ENCODE data around the gene PCDHGA8. TPM values are rescaled to one million over a fixed set of nuclear protein-coding genes. Genes with fewer than 3 reads are reported as not detected.
"Not testable (repeated sequence)": the region's sequence is repeated elsewhere in the genome, so short reads cannot be mapped to it uniquely, and the experiment has no call there.

Gene PCDHGA8
- polyA plus RNA-seq, 1 donor = 0.73 TPM

GRCh38 chr5:141432308-141432707, 39.9 kb downstream of the PCDHGA8 start:
- not testable (repeated sequence) for DNase-seq (ENCODE audit: low read depth)

DNA sequence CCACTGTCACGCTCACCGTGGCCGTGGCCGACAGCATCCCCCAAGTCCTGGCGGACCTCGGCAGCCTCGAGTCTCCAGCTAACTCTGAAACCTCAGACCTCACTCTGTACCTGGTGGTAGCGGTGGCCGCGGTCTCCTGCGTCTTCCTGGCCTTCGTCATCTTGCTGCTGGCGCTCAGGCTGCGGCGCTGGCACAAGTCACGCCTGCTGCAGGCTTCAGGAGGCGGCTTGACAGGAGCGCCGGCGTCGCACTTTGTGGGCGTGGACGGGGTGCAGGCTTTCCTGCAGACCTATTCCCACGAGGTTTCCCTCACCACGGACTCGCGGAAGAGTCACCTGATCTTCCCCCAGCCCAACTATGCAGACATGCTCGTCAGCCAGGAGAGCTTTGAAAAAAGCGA, 40.3 kb downstream of the PCDHGA8 start:
- DNase-seq (ENCODE audit: low read depth) = not testable (repeated sequence)

- DNase-seq (ENCODE audit: low read depth) = no peak
Observed at GRCh38 chr5:141434006-141434405, 41.6 kb downstream of the PCDHGA8 start.

DNA sequence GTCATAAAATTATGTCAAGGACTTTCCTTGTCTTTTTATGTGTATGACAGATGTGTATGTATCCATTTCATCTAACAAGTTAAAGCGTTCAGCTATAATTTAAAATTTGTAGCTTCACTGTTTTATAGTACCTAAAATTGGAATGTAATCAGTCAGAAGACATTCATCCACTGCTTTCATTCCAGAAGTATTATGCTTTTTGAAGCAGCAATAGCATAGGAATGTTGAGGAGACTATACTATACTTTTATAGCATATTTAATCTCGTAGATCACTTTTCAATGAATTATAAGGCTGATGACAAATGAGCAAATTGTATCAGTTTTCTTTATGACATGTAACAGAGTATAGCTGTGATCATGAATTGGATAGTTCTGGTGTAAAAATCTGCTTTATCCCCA, 44.8 kb downstream of the PCDHGA8 start:
- no peak for DNase-seq (ENCODE audit: low read depth)

GRCh38 chr5:141439411-141440141, 47.1 kb downstream of the PCDHGA8 start:
- no peak for DNase-seq (ENCODE audit: low read depth)

GRCh38 chr5:141440341-141440740, 47.9 kb downstream of the PCDHGA8 start:
- DNase-seq (ENCODE audit: low read depth) = no peak

GRCh38 chr5:141441571-141442170, 49.2 kb downstream of the PCDHGA8 start:
- DNase-seq (ENCODE audit: low read depth) = no peak

Other genes starting within 250 kb of the PCDHGA8 start
- 1.4 TPM for gene PCDHB6, start 242.6 kb upstream of the PCDHGA8 start, polyA plus RNA-seq (ENCODE audit: insufficient read length)
- 1.9 TPM for gene PCDHB7, start 220.0 kb upstream of the PCDHGA8 start, polyA plus RNA-seq (ENCODE audit: insufficient read length)
- gene PCDHB8, start 214.8 kb upstream of the PCDHGA8 start, polyA plus RNA-seq (ENCODE audit: insufficient read length) = 1.8 TPM
- gene PCDHB16, start 210.2 kb upstream of the PCDHGA8 start, polyA plus RNA-seq (ENCODE audit: insufficient read length) = 2.5 TPM
- 2.9 TPM for gene PCDHB9, start 205.5 kb upstream of the PCDHGA8 start, polyA plus RNA-seq (ENCODE audit: insufficient read length)
- gene PCDHB10, start 200.3 kb upstream of the PCDHGA8 start, polyA plus RNA-seq (ENCODE audit: insufficient read length) = 3.6 TPM
- 2.2 TPM for gene PCDHB11, start 193.0 kb upstream of the PCDHGA8 start, polyA plus RNA-seq (ENCODE audit: insufficient read length)
- 2.5 TPM for gene PCDHB12, start 183.9 kb upstream of the PCDHGA8 start, polyA plus RNA-seq (ENCODE audit: insufficient read length)
- gene PCDHB13, start 178.7 kb upstream of the PCDHGA8 start, polyA plus RNA-seq (ENCODE audit: insufficient read length) = 2.4 TPM
- gene PCDHB14, start 169.3 kb upstream of the PCDHGA8 start, polyA plus RNA-seq (ENCODE audit: insufficient read length) = 6.3 TPM
- gene PCDHB15, start 147.2 kb upstream of the PCDHGA8 start, polyA plus RNA-seq (ENCODE audit: insufficient read length) = 7.0 TPM
- gene SLC25A2, start 88.6 kb upstream of the PCDHGA8 start, polyA plus RNA-seq (ENCODE audit: insufficient read length) = 0.10 TPM
- gene TAF7, start 71.8 kb upstream of the PCDHGA8 start, polyA plus RNA-seq (ENCODE audit: insufficient read length) = 76.1 TPM
- gene PCDHGA1, start 62.1 kb upstream of the PCDHGA8 start, polyA plus RNA-seq (ENCODE audit: insufficient read length) = 0.58 TPM
- 2.1 TPM for gene PCDHGA2, start 53.9 kb upstream of the PCDHGA8 start, polyA plus RNA-seq (ENCODE audit: insufficient read length)
- gene PCDHGA3, start 48.8 kb upstream of the PCDHGA8 start, polyA plus RNA-seq (ENCODE audit: insufficient read length) = 1.1 TPM
- 0.49 TPM for gene PCDHGB1, start 42.5 kb upstream of the PCDHGA8 start, polyA plus RNA-seq (ENCODE audit: insufficient read length)
- gene PCDHGA4, start 37.6 kb upstream of the PCDHGA8 start, polyA plus RNA-seq (ENCODE audit: insufficient read length) = 1.0 TPM
- gene PCDHGB2, start 32.6 kb upstream of the PCDHGA8 start, polyA plus RNA-seq (ENCODE audit: insufficient read length) = 1.7 TPM
- gene PCDHGA5, start 28.5 kb upstream of the PCDHGA8 start, polyA plus RNA-seq (ENCODE audit: insufficient read length) = 2.6 TPM
- gene PCDHGB3, start 22.4 kb upstream of the PCDHGA8 start, polyA plus RNA-seq (ENCODE audit: insufficient read length) = 1.6 TPM
- 2.6 TPM for gene PCDHGA6, start 18.7 kb upstream of the PCDHGA8 start, polyA plus RNA-seq (ENCODE audit: insufficient read length)
- 1.4 TPM for gene PCDHGA7, start 9.9 kb upstream of the PCDHGA8 start, polyA plus RNA-seq (ENCODE audit: insufficient read length)
- gene PCDHGB4, start 4.9 kb upstream of the PCDHGA8 start, polyA plus RNA-seq (ENCODE audit: insufficient read length) = 1.7 TPM
- gene PCDHGB5, start 5.3 kb downstream of the PCDHGA8 start, polyA plus RNA-seq (ENCODE audit: insufficient read length) = 3.1 TPM
- 3.3 TPM for gene PCDHGA9, start 10.1 kb downstream of the PCDHGA8 start, polyA plus RNA-seq (ENCODE audit: insufficient read length)
- 3.5 TPM for gene PCDHGB6, start 15.4 kb downstream of the PCDHGA8 start, polyA plus RNA-seq (ENCODE audit: insufficient read length)
- gene PCDHGA10, start 20.4 kb downstream of the PCDHGA8 start, polyA plus RNA-seq (ENCODE audit: insufficient read length) = 1.4 TPM
- 7.0 TPM for gene PCDHGB7, start 25.0 kb downstream of the PCDHGA8 start, polyA plus RNA-seq (ENCODE audit: insufficient read length)
- 2.7 TPM for gene PCDHGA11, start 28.4 kb downstream of the PCDHGA8 start, polyA plus RNA-seq (ENCODE audit: insufficient read length)
- gene PCDHGA12, start 37.9 kb downstream of the PCDHGA8 start, polyA plus RNA-seq (ENCODE audit: insufficient read length) = 1.7 TPM
- gene PCDHGC3, start 83.3 kb downstream of the PCDHGA8 start, polyA plus RNA-seq (ENCODE audit: insufficient read length) = 83.8 TPM
- gene PCDHGC4, start 92.4 kb downstream of the PCDHGA8 start, polyA plus RNA-seq (ENCODE audit: insufficient read length) = 1.8 TPM
- gene PCDHGC5, start 96.4 kb downstream of the PCDHGA8 start, polyA plus RNA-seq (ENCODE audit: insufficient read length) = 0.78 TPM
- gene DIAPH1, start 226.4 kb downstream of the PCDHGA8 start, polyA plus RNA-seq (ENCODE audit: insufficient read length) = 20.1 TPM
- gene HDAC3, start 244.2 kb downstream of the PCDHGA8 start, polyA plus RNA-seq (ENCODE audit: insufficient read length) = 47.7 TPM
- gene RELL2, start 244.4 kb downstream of the PCDHGA8 start, polyA plus RNA-seq (ENCODE audit: insufficient read length) = 0.15 TPM

All from forelimb muscle (tissue), 1 donor.